ENCODE measurements around the gene PRPF6. TPM values are rescaled to one million over a fixed set of nuclear protein-coding genes. Genes with fewer than 3 reads are reported as not detected.
A peak's percentile ranks its signal among the peaks of the same experiment; 100 is the strongest.

PRPF6 gene
- total and polyA plus RNA-seq, 2 of the 13 experiments (the other 11 are each of a cell fraction or from before 2014, with no cell fraction given): 63.7 to 101 TPM

- TF ChIP-seq, protein P1, sequence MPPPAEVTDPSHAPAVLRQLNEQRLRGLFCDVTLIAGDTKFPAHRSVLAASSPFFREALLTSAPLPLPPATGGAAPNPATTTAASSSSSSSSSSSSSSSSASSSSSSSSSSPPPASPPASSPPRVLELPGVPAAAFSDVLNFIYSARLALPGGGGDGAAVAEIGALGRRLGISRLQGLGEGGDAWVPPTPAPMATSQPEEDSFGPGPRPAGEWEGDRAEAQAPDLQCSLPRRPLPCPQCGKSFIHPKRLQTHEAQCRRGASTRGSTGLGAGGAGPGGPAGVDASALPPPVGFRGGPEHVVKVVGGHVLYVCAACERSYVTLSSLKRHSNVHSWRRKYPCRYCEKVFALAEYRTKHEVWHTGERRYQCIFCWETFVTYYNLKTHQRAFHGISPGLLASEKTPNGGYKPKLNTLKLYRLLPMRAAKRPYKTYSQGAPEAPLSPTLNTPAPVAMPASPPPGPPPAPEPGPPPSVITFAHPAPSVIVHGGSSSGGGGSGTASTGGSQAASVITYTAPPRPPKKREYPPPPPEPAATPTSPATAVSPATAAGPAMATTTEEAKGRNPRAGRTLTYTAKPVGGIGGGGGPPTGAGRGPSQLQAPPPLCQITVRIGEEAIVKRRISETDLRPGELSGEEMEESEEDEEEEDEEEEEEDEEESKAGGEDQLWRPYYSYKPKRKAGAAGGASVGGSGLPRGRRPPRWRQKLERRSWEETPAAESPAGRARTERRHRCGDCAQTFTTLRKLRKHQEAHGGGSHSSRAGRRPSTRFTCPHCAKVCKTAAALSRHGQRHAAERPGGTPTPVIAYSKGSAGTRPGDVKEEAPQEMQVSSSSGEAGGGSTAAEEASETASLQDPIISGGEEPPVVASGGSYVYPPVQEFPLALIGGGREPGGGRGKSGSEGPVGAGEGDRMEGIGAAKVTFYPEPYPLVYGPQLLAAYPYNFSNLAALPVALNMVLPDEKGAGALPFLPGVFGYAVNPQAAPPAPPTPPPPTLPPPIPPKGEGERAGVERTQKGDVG (CRISPR knock-in tag; IDR thresholded peaks at IDR 0.05; ENCODE audit: borderline replicate concordance): no peak
- TF ChIP-seq THRA (CRISPR knock-in tag; IDR thresholded peaks at IDR 0.05; ENCODE audit: borderline replicate concordance) (peak; percentile 90; the same call in 1 of the 2 replicates), ZNF761 (CRISPR knock-in tag; conservative IDR thresholded peaks at IDR 0.05) (no peak), ZNF777 (CRISPR knock-in tag; IDR thresholded peaks at IDR 0.05) (0 out of 2 replicates have a peak, but pooled peaks have one; percentile 30), EED (CRISPR knock-in tag; IDR thresholded peaks at IDR 0.05) (no peak), ZBTB21 (CRISPR knock-in tag; IDR thresholded peaks at IDR 0.05) (no peak), RBM39 (IDR thresholded peaks at IDR 0.05; ENCODE audit: low read depth, low read length, poor library complexity, severe bottlenecking) (peak; percentile 72), ZNF768 (CRISPR knock-in tag; IDR thresholded peaks at IDR 0.05) (peak; percentile 25; the same call in 1 of the 2 replicates), ZNF709 (CRISPR knock-in tag; IDR thresholded peaks at IDR 0.05) (no peak), AGO2 (optimal IDR thresholded peaks at IDR 0.05; ENCODE audit: low read depth, low read length) (peak; percentile 64), ZNF468 (CRISPR knock-in tag; IDR thresholded peaks at IDR 0.05) (no peak), ZFY (CRISPR knock-in tag; IDR thresholded peaks at IDR 0.05) (0 out of 2 replicates have a peak, but pooled peaks have one; percentile 18), AGO1 (IDR thresholded peaks at IDR 0.05; ENCODE audit: low read depth, low read length, poor library complexity, severe bottlenecking) (peak; percentile 64), FOXM1 (CRISPR knock-in tag; IDR thresholded peaks at IDR 0.05) (no peak)
- TF ChIP-seq, protein P2, sequence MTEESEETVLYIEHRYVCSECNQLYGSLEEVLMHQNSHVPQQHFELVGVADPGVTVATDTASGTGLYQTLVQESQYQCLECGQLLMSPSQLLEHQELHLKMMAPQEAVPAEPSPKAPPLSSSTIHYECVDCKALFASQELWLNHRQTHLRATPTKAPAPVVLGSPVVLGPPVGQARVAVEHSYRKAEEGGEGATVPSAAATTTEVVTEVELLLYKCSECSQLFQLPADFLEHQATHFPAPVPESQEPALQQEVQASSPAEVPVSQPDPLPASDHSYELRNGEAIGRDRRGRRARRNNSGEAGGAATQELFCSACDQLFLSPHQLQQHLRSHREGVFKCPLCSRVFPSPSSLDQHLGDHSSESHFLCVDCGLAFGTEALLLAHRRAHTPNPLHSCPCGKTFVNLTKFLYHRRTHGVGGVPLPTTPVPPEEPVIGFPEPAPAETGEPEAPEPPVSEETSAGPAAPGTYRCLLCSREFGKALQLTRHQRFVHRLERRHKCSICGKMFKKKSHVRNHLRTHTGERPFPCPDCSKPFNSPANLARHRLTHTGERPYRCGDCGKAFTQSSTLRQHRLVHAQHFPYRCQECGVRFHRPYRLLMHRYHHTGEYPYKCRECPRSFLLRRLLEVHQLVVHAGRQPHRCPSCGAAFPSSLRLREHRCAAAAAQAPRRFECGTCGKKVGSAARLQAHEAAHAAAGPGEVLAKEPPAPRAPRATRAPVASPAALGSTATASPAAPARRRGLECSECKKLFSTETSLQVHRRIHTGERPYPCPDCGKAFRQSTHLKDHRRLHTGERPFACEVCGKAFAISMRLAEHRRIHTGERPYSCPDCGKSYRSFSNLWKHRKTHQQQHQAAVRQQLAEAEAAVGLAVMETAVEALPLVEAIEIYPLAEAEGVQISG (CRISPR knock-in tag; IDR thresholded peaks at IDR 0.05): 0 out of 2 replicates have a peak, but pooled peaks have one; percentile 15
- TF ChIP-seq, protein P3, sequence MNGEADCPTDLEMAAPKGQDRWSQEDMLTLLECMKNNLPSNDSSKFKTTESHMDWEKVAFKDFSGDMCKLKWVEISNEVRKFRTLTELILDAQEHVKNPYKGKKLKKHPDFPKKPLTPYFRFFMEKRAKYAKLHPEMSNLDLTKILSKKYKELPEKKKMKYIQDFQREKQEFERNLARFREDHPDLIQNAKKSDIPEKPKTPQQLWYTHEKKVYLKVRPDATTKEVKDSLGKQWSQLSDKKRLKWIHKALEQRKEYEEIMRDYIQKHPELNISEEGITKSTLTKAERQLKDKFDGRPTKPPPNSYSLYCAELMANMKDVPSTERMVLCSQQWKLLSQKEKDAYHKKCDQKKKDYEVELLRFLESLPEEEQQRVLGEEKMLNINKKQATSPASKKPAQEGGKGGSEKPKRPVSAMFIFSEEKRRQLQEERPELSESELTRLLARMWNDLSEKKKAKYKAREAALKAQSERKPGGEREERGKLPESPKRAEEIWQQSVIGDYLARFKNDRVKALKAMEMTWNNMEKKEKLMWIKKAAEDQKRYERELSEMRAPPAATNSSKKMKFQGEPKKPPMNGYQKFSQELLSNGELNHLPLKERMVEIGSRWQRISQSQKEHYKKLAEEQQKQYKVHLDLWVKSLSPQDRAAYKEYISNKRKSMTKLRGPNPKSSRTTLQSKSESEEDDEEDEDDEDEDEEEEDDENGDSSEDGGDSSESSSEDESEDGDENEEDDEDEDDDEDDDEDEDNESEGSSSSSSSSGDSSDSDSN (CRISPR knock-in tag; IDR thresholded peaks at IDR 0.05): 0 out of 2 replicates have a peak, but pooled peaks have one; percentile 26
- TF ChIP-seq, protein P4, sequence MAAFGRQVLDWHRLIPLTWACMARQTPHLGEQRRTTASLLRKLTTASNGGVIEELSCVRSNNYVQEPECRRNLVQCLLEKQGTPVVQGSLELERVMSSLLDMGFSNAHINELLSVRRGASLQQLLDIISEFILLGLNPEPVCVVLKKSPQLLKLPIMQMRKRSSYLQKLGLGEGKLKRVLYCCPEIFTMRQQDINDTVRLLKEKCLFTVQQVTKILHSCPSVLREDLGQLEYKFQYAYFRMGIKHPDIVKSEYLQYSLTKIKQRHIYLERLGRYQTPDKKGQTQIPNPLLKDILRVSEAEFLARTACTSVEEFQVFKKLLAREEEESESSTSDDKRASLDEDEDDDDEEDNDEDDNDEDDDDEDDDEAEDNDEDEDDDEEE (CRISPR knock-in tag; IDR thresholded peaks at IDR 0.05): 0 out of 2 replicates have a peak, but pooled peaks have one; percentile 27
Measured at GRCh38 chr20:64080813-64081623, 100.1 kb downstream of the PRPF6 start (continued).

Measured in HepG2 (cell line).